Ishikawa (cell line): Measurements from ENCODE around the gene FTH1.

ENCODE experiments used
- CEBPB ChIP-seq: IDR thresholded peaks from 2 replicates; pipeline ENCODE4 v1.6.1; 2012
- CREB1 ChIP-seq: IDR thresholded peaks from 2 replicates; pipeline ENCODE4 v1.6.1; 2012; ENCODE audit warnings: low read depth
- EGR1 ChIP-seq: IDR thresholded peaks from 2 replicates; pipeline ENCODE4 v1.6.1; 2012
- EP300 ChIP-seq: IDR thresholded peaks from 2 replicates; pipeline ENCODE4 v1.6.1; 2012; ENCODE audit warnings: borderline replicate concordance
- FOXM1 ChIP-seq: IDR thresholded peaks from 2 replicates; pipeline ENCODE4 v1.6.1; 2012; ENCODE audit warnings: low read depth, borderline replicate concordance
- MAX ChIP-seq: IDR thresholded peaks from 2 replicates; pipeline ENCODE4 v1.6.1; 2012
- NFIC ChIP-seq: IDR thresholded peaks from 2 replicates; pipeline ENCODE4 v1.6.1; 2012
- RAD21 ChIP-seq: IDR thresholded peaks from 2 replicates; pipeline ENCODE4 v1.6.1; 2012; ENCODE audit warnings: low read depth
- REST ChIP-seq: IDR thresholded peaks from 2 replicates; pipeline ENCODE4 v1.6.1; 2012; ENCODE audit warnings: low read depth, mild to moderate bottlenecking
- TAF1 ChIP-seq: IDR thresholded peaks from 2 replicates; pipeline ENCODE4 v1.6.1; 2012; ENCODE audit warnings: low read depth, mild to moderate bottlenecking
- TCF12 ChIP-seq: IDR thresholded peaks from 2 replicates; pipeline ENCODE4 v1.6.1; 2012; ENCODE audit warnings: low read depth
- USF1 ChIP-seq: IDR thresholded peaks from 2 replicates; pipeline ENCODE4 v1.6.1; 2012
- YY1 ChIP-seq: IDR thresholded peaks from 2 replicates; pipeline ENCODE4 v1.6.1; 2012; ENCODE audit warnings: low read depth

- no peak for TF ChIP-seq TCF12
- no peak for TF ChIP-seq TAF1
- TF ChIP-seq EGR1 = no peak
- TF ChIP-seq REST = no peak
- no peak for TF ChIP-seq RAD21
- TF ChIP-seq FOXM1 = no peak
- TF ChIP-seq YY1 = no peak
- no peak for TF ChIP-seq MAX
- no peak for TF ChIP-seq EP300
- no peak for TF ChIP-seq USF1
- no peak for TF ChIP-seq CEBPB
- no peak for TF ChIP-seq NFIC
- TF ChIP-seq CREB1 = no peak
These were observed 27.5 kb upstream of the FTH1 start for GRCh38 chr11:61994981-61995380.
